ENCODE data around the gene GEMIN7.

Gene GEMIN7

GRCh38 chr19:45139286-45140143 is 60.5 kb downstream of the GEMIN7 start:
- no peaks in the 10 kb centered on the region for H3K9me3 ChIP-seq (ENCODE audit: control insufficient read depth, low read length)
- H3K4me1 ChIP-seq (ENCODE audit: control insufficient read depth, insufficient read depth, low read length): no peaks in the 10 kb centered on the region
- peaks cover 8% of the 10 kb centered on the region for H3K36me3 ChIP-seq (ENCODE audit: control insufficient read depth, insufficient read depth, low read length, severe bottlenecking)
- no peaks in the 10 kb centered on the region for H3K27me3 ChIP-seq (replicated peaks; ENCODE audit: control insufficient read depth, insufficient read depth, low read length)
- DNase-seq (ENCODE audit: low read depth): no peak
- H3K4me3 ChIP-seq (ENCODE audit: low read length): no peak overlapping the region
- no peak overlapping the region for H3K9ac ChIP-seq (ENCODE audit: low read length)

GRCh38 chr19:45140144-45140503 is 61.1 kb downstream of the GEMIN7 start:
- H3K36me3 ChIP-seq (ENCODE audit: control insufficient read depth, insufficient read depth, low read length, severe bottlenecking): peaks cover 8% of the 10 kb centered on the region
- no peaks in the 10 kb centered on the region for H3K27me3 ChIP-seq (replicated peaks; ENCODE audit: control insufficient read depth, insufficient read depth, low read length)
- H3K4me3 ChIP-seq (ENCODE audit: low read length): no peak overlapping the region
- no peak for DNase-seq (ENCODE audit: low read depth)
- H3K9ac ChIP-seq (ENCODE audit: low read length): no peak overlapping the region
- no peaks in the 10 kb centered on the region for H3K9me3 ChIP-seq (ENCODE audit: control insufficient read depth, low read length)
- no peaks in the 10 kb centered on the region for H3K4me1 ChIP-seq (ENCODE audit: control insufficient read depth, insufficient read depth, low read length)

DNA sequence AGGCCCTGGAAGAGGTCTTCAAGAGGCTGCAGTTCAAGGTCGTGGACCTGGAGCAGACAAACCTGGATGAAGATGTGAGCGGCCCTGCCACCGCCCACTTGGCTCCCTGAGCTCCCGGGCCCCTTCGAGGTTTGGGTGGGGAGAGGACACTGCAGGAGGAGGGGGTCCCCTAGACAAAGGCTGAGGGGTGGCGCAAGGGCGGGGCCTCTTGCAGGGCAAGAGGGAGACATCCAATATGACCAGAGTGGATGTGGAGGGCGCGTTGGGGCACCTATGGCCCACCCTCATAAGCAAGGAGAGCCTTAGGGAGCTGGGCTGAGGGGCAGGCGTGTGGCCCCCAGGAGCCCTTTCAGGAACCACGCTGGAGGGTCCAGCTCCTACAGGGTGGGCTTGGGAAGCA is 61.5 kb downstream of the GEMIN7 start:
- H3K4me1 ChIP-seq (ENCODE audit: control insufficient read depth, insufficient read depth, low read length): no peaks in the 10 kb centered on the region
- peaks cover 8% of the 10 kb centered on the region for H3K36me3 ChIP-seq (ENCODE audit: control insufficient read depth, insufficient read depth, low read length, severe bottlenecking)
- H3K9ac ChIP-seq (ENCODE audit: low read length): no peak overlapping the region
- no peaks in the 10 kb centered on the region for H3K9me3 ChIP-seq (ENCODE audit: control insufficient read depth, low read length)
- no peaks in the 10 kb centered on the region for H3K27me3 ChIP-seq (replicated peaks; ENCODE audit: control insufficient read depth, insufficient read depth, low read length)
- no peak overlapping the region for H3K4me3 ChIP-seq (ENCODE audit: low read length)
- no peak for DNase-seq (ENCODE audit: low read depth)
